Thoracic aorta (tissue), 2 donors: ENCODE results near the gene PRMT5. TPM values are rescaled to one million over a fixed set of nuclear protein-coding genes. Genes with fewer than 3 reads are reported as not detected.

Source experiments
- ATAC-seq: fragments of 150-250 bp; one replicate; pipeline ENCODE4 v1.8.0; 2017; ENCODE audit warnings: low read depth; ENCODE audit not compliant: insufficient number of reproducible peaks, low FRiP score
- DNase-seq: peaks from one replicate; pipeline ENCODE4 v3.0.0-alpha.2; 2020; ENCODE audit warnings: low spot score
- H3K27ac ChIP-seq, 2 donors: fragments of 200-600 bp; sonication (generic); 1 replicate in 1 of 2; 2 replicates in 1 of 2; pipeline ENCODE4 v1.5.1; 2016; ENCODE audit warnings: mild to moderate bottlenecking in 2 of 2, moderate library complexity in 2 of 2
- H3K27me3 ChIP-seq: fragments of 200-600 bp; sonication (generic); replicated peaks from 2 replicates; pipeline ENCODE4 v1.6.0; 2016; ENCODE audit warnings: mild to moderate bottlenecking; ENCODE audit not compliant: insufficient read depth
- H3K36me3 ChIP-seq: fragments of 200-600 bp; sonication (generic); one replicate; pipeline ENCODE4 v1.5.1; 2016
- H3K4me1 ChIP-seq, 2 donors: fragments of 200-600 bp; sonication (generic); 1 replicate in 1 of 2; 2 replicates in 1 of 2; pipeline versions ENCODE4 v1.5.1 to v1.6.0; 2016; ENCODE audit warnings: low read depth in 2 of 2, mild to moderate bottlenecking in 1 of 2; ENCODE audit not compliant: control insufficient read depth in 1 of 2
- H3K4me3 ChIP-seq: fragments of 200-600 bp; sonication (generic); 2 replicates; pipeline ENCODE4 v1.5.1; 2016; ENCODE audit warnings: mild to moderate bottlenecking
- H3K9me3 ChIP-seq: fragments of 200-600 bp; sonication (generic); 2 replicates; pipeline ENCODE4 v1.5.1; 2016
- CTCF ChIP-seq: fragments of 200-600 bp; sonication (generic); IDR thresholded peaks from one replicate; pipeline ENCODE4 v1.5.1; 2019; ENCODE audit warnings: antibody characterized with exemption
- total RNA-seq, 2 donors: library from RNA; depleted of rRNA; stranded (reverse); fragments of >200 nt; gene quantifications; one replicate each; pipeline versions ENCODE4 v1.1.0 to v1.2.3, GENCODE V29; 2016

Gene PRMT5
- total RNA-seq, 2 donors from 2014 or later: 27.8 to 30.5 TPM

DNA sequence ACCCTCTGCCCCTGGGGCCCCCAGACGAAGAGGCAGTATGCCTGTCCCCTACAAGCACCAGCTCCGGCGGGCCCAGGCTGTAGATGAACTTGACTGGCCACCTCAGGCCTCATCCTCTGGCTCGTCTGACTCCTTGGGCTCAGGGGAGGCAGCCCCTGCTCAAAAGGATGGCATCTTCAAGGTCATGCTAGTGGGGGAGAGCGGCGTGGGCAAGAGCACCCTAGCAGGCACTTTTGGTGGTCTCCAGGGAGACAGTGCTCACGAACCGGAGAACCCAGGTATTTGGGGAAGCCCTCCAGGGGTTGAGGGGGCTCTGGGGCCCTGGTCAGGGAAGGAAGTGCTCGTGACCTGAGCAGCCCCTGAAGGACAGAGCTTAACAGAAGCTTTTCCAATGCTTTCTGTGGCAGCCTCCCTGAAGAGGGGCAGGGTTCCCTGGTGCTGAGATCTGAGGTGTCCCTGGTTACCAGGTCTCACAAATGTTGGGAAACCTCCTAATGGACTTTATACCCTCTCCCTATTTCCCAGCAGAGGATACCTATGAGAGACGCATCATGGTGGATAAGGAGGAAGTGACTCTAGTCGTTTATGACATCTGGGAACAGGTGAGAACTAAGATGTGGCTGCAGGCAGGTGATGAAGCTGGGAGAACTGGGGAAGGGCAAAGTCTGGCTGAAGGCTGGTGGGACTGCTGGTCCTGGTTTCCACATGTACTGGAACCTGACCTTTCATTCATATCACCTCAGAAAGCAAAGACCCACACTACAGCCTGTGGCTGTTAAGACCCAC is 44.2 kb downstream of the PRMT5 start:
- no peak overlapping the region for H3K27ac ChIP-seq
- ATAC-seq: no peak
- no peaks in the 10 kb centered on the region for H3K36me3 ChIP-seq
- no peak overlapping the region for H3K4me3 ChIP-seq
- no peaks in the 10 kb centered on the region for H3K9me3 ChIP-seq
- no peak for DNase-seq
- H3K27me3 ChIP-seq: no peaks in the 10 kb centered on the region
- peaks cover 4 to 20% of the 10 kb centered on the region in 2 donors for H3K4me1 ChIP-seq
- TF ChIP-seq CTCF: no peak

DNA sequence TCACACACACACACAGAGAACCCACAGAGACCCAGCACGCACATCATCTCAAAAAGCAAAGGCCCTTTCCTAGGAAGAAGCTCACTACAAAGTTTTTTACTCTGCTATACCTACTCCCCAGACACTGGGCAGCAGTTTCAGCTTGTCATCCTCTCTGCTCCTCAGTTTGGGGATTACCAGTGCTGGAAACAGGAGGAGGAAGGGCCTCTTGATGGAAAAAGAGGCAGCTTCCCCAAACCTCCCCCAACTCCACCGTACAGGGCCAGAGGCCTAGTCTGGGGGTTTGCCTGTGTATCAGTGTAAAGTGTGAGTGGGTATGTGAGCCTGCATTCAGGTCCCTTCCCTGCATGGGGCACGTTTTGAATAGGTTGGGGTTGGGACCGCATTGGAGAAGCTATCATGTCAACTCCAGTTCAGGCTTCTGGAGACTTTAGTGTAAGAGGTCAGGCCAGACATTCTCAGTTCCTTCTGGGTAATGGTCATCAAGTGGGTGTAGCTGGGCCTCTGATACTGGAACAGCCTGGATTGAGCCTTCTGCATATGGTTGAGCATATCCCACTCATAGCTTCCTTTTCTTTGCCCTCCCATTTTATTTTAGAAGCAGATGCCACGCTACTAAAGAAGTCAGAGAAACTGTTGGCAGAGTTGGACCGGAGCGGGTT is 45.0 kb downstream of the PRMT5 start:
- H3K4me3 ChIP-seq: no peak overlapping the region
- DNase-seq (no peak), ATAC-seq (no peak)
- H3K9me3 ChIP-seq: no peaks in the 10 kb centered on the region
- H3K36me3 ChIP-seq: peaks cover 3% of the 10 kb centered on the region
- TF ChIP-seq CTCF: no peak
- H3K27ac ChIP-seq: no peak overlapping the region
- H3K4me1 ChIP-seq: peaks cover 4 to 20% of the 10 kb centered on the region in 2 donors
- no peaks in the 10 kb centered on the region for H3K27me3 ChIP-seq

DNA sequence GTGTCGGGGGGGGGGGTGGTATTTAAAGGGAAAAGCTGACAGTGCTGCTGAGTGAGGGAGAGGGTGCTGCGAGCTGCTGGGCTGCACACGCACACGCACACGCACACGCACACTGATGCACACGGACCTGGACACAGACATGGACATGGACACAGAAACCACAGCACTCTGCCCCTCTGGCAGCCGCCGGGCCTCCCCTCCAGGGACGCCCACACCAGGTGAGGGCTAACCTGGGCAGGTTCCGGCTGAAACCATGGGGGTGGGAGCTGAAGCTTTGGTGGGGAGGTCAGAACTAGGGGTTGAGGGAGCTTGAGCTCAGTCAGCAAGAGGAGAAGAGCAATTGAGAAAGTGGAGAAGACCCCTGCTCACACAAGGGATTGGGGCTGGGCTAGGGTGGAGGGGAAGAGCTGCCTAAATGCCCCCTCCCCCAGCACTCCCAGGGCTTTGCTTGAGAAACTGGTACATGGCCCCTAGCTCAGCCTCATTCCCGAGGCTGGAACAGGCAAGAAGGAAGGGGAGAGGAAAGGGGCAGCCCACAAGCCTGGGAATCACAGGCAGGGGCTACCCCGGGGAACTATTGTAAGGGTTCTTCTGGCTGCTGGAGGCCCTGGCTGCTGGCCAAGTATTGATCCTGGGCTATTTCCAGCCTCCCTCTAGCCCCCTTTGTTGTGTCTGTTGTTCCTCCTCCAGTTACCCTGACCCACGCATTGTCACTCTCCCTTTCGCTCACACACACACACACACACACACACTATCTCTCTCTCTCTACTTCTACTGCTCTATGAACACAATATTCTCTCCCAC is 45.8 kb downstream of the PRMT5 start, which contains the start of gene REM2:
REM2 (plus strand) TSS at position 50 of the 804 bp plus-strand sequence; CDS start at position 116, 66 bp downstream.
- H3K27ac ChIP-seq: no peak within 1 kb of the TSS
- no peak for TF ChIP-seq CTCF
- H3K4me1 ChIP-seq: peaks cover 4 to 20% of the 10 kb centered on the region in 2 donors
- DNase-seq (no peak), ATAC-seq (no peak)
- no peak within 1 kb of the TSS for H3K4me3 ChIP-seq
- H3K9me3 ChIP-seq: no peaks in the 10 kb centered on the region
- H3K36me3 ChIP-seq: peaks cover 8% of the 10 kb centered on the region
- H3K27me3 ChIP-seq: no peaks in the 10 kb centered on the region

DNA sequence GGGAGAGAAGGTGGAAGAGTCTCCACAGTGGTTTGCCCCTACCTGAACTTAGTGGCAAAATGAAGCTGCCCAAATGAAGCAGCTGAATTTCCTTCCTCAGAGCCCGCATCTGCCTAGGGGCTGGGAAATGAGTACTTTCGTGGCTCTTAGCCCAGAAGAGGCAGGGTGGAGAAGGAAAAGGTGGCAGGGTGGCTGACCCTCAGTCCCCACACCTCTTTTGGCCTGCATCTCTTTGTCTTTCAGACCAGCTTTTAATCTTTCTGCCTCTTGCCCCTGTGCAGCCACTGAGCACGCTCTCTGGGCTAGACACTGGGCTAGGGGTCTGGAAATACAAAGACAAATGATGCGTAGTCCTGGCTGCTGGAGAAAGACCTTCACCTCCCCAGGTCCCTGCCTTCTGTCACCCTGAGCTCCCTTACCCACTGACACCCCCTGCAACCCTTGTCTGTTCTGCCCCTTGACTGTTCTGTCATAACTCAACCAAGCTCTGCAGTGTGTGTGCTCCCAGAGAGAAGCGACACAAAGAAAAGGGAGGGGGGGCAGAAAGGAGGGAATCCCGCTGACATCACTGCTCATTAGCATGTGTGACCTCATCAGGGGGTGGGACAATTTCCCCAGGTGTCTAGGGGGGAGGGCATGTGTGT is 46.5 kb downstream of the PRMT5 start:
- H3K9me3 ChIP-seq: no peaks in the 10 kb centered on the region
- H3K27ac ChIP-seq: no peak overlapping the region
- H3K4me3 ChIP-seq: no peak overlapping the region
- DNase-seq (no peak), ATAC-seq (no peak)
- peaks cover 15% of the 10 kb centered on the region for H3K36me3 ChIP-seq
- TF ChIP-seq CTCF: no peak
- peaks cover 3 to 14% of the 10 kb centered on the region in 2 donors for H3K4me1 ChIP-seq
- H3K27me3 ChIP-seq: no peaks in the 10 kb centered on the region
